HG03103 (cell line): ENCODE measurements around the gene HS6ST1.

Experiments used
- ATAC-seq: cut with Tn5 transposase; IDR thresholded peaks from one replicate; pipeline ENCODE4 v1.9.1; 2021; ENCODE audit warnings: low read depth; ENCODE audit not compliant: unreplicated experiment

The HS6ST1 gene

GRCh38 chr2:128300151-128301020 lies 18.3 kb downstream of the HS6ST1 start:
- no peak for ATAC-seq

- ATAC-seq: no peak
These were observed 19.0 kb downstream of the HS6ST1 start for GRCh38 chr2:128299628-128300027.

- ATAC-seq: no peak
These were observed 19.7 kb downstream of the HS6ST1 start for GRCh38 chr2:128298846-128299507.

- no peak for ATAC-seq
These were observed 20.4 kb downstream of the HS6ST1 start for GRCh38 chr2:128298286-128298685.

DNA sequence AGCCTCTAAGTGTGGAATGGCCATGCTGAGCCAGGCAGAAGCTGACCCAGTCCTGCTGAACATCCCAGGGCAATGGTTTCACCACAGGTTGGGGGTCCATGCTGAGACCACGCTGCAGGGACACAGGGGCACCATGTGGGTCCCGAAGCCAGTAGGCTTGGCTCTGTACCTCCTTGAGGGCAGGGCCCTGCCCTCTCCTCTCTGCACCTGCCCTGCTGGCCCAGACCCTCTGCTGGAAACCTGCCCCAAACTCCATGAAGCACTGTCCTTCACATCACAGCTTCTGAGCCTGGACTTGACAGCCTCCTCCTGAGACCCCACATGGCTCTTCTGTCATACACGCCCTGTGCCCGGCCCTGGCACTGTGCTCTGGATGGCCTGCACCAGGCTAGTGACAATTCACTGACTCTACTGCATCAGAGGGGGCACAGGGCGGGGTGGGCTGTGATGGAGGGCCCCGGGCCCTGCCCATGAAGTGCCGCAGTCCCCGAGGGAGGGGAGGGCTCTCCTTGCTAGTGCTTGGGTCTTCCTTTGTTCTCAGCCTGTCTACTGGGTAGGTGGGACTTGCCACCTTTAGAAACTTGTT lies 24.7 kb downstream of the HS6ST1 start:
- ATAC-seq: no peak

DNA sequence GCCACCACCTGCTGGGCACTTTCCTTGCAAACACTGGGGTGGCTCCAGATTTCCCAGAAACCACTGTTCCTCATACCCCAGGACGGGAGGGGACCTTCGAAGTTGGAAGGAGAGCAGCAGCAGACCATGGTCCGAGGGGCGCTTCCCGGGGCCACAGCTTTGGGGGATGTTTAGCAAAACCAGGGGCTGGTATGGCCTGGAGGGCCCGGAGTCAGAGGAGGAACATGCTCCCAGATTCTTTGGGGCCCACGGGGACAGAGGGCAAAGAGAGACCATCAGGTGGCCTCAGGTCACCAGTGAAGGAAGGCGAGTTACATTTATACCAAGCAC lies 25.3 kb downstream of the HS6ST1 start:
- ATAC-seq: no peak

- no peak for ATAC-seq
These were observed 25.9 kb downstream of the HS6ST1 start for GRCh38 chr2:128292599-128293425.

DNA sequence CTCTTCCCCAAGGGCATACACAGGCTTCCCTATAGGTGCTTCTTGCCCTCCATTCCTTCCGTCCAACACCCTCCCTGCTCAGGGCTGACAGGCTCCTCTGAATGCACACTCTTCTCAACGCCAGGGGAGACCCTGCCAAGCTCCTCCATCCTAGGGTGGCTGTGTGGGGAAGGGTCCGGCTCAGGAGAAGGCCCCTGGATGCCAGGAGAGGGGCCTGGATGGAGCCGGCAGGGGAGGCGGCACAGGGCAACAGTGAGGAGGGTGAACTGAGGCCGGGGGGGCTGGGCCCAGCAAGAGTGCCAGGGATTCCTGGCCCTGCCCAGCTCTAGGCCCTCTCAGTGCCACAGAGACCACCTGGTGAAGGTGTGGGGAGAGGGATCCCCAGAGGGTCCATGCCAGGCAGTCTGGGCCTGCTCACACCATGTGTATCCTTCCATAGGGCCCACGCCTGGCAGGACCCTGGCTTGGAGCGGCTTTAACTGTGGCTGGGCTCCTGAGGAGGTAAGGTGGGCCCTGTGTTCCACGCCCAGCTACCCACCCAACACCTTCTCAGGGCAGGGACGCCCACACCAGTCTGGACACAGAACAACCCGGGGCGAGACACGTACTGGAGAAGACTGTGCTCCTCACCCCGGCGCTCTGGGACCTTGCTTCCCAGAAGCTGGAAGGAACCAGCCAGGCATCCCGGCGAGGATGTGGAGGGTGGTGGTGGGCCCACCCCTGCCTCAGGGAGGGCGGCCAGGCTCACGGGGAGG lies 26.6 kb downstream of the HS6ST1 start:
- no peak for ATAC-seq

DNA sequence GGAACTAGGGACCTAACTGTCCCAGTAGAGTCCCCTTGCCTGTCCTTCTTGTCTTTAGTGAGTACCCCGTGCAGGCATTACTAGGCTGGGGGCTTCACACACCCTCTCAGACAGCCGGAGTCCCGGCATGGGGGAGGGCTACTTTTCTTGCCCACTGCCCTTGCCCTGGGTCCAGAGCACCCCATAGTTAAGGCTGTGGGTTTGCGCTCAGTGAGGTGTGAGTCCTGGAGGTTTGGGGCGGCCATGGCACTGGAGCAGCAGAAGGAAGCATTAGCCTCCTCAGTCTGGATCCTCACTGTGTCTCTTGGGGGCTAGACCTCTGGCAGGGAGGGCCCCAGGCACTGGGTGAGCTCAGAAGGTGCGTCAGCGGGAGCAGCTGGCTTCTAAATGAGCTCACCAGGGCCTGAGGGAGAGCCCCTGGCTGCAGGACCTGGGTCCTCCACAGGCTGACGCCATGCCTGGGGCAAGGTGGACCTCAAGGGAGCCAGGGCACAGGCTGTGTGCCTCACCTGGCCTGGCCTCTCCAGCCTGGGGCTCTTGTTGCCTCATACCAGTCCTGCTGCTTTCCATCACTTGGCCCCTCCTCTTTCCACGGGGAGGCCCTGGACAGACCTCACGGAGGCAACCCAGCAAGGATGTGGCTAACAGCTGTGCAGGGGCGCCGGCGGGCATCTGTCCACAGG lies 27.4 kb downstream of the HS6ST1 start:
- no peak for ATAC-seq

DNA sequence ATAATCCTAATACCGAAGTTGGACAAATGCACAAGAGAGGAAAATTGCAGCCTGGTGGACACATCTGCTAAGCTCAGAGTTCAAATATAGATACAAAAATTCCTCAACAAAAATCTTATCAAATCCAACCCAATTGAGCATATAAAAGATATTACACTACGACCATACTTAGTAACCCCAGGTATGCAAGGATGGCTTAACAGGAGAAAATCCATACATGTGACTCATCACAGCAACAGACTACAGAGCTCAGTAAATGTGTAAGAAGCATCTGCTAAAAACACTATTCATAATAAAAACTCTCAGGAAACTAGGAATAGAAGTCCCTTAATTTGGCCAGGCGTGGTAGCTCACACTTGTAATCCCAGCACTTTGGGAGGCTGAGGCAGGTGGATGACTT lies 28.3 kb downstream of the HS6ST1 start:
- ATAC-seq: no peak

GRCh38 chr2:128289439-128289838 lies 29.2 kb downstream of the HS6ST1 start:
- no peak for ATAC-seq

DNA sequence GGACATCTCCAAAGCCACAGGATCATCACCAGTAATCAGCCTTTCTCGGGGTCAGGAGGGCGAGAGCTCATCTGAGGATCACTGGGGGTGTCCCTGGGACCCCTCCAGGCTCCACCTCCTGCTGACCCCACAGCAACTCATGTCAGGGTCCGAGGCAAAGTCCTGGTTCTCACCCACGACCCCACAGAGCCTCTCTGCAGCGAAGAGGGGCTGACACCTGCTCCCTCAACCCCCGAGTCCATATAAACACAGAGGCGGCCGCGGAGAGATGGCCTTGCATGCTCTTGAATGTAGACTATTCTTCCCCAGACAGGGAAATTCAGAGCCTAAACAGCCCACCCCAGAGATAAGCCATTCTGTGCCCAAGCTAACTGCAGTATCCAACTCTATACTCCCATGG lies 29.9 kb downstream of the HS6ST1 start:
- no peak for ATAC-seq

DNA sequence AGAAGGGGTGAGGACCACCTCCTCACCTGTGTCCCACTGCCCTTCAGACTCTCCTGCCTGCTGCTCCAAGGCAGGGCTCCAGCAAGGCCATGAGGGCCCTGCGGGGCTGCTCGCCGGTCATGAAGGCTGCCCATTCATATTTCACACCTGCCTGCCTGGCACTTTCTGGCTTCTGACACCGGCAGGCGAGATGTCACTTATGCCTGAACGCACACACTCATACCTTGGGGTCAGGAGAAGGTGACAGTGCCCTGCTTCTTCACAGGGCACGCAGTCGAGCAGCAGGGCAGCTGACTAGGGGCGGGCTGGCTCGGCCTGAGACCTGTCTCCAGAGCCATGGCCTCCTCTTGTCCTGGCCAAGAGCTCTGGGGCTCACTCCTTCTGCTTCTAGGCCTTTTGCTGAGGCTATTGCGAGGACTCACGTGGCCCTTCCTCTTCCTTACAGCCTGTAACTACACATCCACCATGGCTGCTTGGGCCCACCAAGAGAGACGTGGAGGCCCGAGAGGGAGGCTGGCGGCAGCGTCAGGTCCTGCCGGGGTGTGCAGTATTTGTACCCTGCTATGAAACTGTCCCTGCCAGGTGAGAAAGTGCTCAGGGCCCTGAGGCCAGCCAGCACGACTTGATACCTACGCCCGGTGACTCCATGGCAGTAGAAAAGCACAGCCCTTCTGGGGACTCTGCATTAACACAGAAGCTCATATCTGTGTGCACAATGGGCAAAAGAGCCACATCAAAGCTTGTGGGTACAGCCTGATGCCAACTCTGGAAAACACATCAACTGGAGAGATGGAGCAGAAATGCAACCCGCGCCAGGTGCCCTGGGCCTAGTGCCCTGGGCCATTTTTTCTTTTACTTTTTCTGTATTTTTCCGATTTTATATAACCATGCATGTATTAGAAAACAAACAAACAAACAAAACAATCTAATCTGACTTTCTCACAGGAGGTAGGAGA lies 30.6 kb downstream of the HS6ST1 start:
- ATAC-seq: no peak

GRCh38 chr2:128286905-128287779 lies 31.5 kb downstream of the HS6ST1 start:
- ATAC-seq: no peak

- no peak for ATAC-seq
These were observed 32.5 kb downstream of the HS6ST1 start for GRCh38 chr2:128286011-128286721.

DNA sequence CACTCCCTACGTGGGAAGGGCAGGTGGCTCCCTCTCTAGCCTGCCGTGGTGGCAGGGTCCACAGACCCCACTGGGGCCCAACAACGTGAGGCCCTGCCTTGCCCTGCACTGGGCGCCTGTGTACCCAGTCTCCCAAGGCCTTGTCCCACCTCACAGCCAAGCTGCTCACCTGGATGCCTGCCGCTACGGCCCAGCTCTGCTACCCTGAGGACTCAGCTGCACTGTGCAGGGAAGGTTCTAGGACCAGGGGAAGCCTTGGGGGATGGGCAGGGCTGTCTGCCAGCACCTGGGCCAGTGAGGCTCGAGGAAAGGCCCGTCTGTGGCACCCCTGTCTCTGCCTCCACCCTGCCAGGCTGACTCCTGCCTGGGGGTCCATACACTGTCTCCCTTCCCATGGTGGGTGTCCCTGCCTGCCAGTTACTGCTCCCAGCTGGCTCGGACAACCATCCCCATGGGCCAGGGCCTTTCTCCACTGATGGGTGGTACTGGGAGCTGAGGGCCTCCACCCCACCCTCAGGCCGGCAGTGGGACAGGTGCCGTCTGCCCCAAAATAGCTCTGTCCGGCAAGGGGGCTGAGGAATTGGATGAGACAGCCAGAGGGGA lies 33.2 kb downstream of the HS6ST1 start:
- no peak for ATAC-seq

DNA sequence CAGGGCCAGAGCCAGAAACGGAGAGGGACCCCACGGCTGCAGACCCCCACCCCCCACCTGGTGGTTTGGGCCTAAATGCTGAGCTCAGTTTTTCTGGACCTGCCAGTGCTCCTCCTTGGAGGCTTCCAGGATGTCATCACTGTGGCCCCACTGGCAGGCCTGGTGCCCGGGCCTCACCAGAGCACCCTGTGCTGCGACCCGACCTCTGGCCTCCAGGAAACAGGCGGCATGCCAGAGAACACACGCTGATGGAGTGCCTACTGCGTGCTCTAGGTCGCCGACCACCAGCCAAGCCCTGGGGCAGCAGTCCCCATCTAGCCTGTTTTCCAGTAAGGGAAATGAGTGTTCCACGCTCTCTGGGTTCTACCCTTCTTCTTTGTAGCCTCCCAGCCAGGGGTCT lies 33.8 kb downstream of the HS6ST1 start:
- ATAC-seq: no peak
